Neuronal stem cell (in vitro differentiated cells): ENCODE results near the gene EIF4H.

Experiments used
- DNase-seq: peaks from one replicate; pipeline ENCODE4 v3.0.0-alpha.2; 2013; ENCODE audit warnings: low spot score
- H2AFZ ChIP-seq: one replicate; pipeline ENCODE4 v1.6.1; 2013; ENCODE audit warnings: mild to moderate bottlenecking, low read length, inconsistent platforms
- H2AK5ac ChIP-seq: 2 replicates; pipeline ENCODE4 v1.6.1; 2013; ENCODE audit warnings: low read depth, mild to moderate bottlenecking, inconsistent platforms, low read length, moderate library complexity, mixed read lengths
- H2BK120ac ChIP-seq: 2 replicates; pipeline ENCODE4 v1.6.1; 2013; ENCODE audit warnings: low read depth, mild to moderate bottlenecking, inconsistent platforms, low read length, moderate library complexity, mixed read lengths
- H2BK12ac ChIP-seq: one replicate; pipeline ENCODE4 v1.6.1; 2013; ENCODE audit warnings: low read length, inconsistent platforms
- H2BK15ac ChIP-seq: 2 replicates; pipeline ENCODE4 v1.6.1; 2013; ENCODE audit warnings: mild to moderate bottlenecking, low read length, inconsistent platforms, mixed read lengths
- H2BK5ac ChIP-seq: one replicate; pipeline ENCODE4 v1.6.1; 2013; ENCODE audit warnings: inconsistent platforms, mild to moderate bottlenecking, low read length, moderate library complexity
- H3K14ac ChIP-seq: one replicate; pipeline ENCODE4 v1.6.1; 2013; ENCODE audit warnings: low read length, inconsistent platforms
- H3K18ac ChIP-seq: 2 replicates; pipeline ENCODE4 v1.6.1; 2013; ENCODE audit warnings: low read length, inconsistent platforms
- H3K23ac ChIP-seq: 2 replicates; pipeline ENCODE4 v1.6.1; 2013; ENCODE audit warnings: low read depth, mild to moderate bottlenecking, mixed read lengths, low read length, inconsistent platforms; ENCODE audit not compliant: poor library complexity
- H3K27ac ChIP-seq: replicated peaks from 3 replicates; pipeline ENCODE4 v1.5.1; 2013; ENCODE audit warnings: low read length, inconsistent platforms
- H3K27me3 ChIP-seq, 3 experiments: 2 replicates each; pipeline ENCODE4 v1.6.1; 2013; ENCODE audit warnings: low read length in 3 of 3, mild to moderate bottlenecking in 2 of 3, inconsistent platforms in 1 of 3, low read depth in 1 of 3, mixed read lengths in 1 of 3, moderate library complexity in 1 of 3; ENCODE audit not compliant: control insufficient read depth in 3 of 3, insufficient read depth in 3 of 3
- H3K36me3 ChIP-seq, 2 donors: replicated peaks in 1 of 2; 2 replicates each; pipeline ENCODE4 v1.6.1; 2013; ENCODE audit warnings: low read length in 2 of 2; ENCODE audit not compliant: control insufficient read depth in 2 of 2, insufficient read depth in 2 of 2
- H3K4ac ChIP-seq: 2 replicates; pipeline ENCODE4 v1.6.1; 2013; ENCODE audit warnings: inconsistent platforms, mild to moderate bottlenecking, low read length, moderate library complexity
- H3K4me1 ChIP-seq, 2 donors: 1 replicate in 1 of 2; 2 replicates in 1 of 2; pipeline ENCODE4 v1.6.1; 2013; ENCODE audit warnings: low read length in 2 of 2, low read depth in 1 of 2; ENCODE audit not compliant: control insufficient read depth in 2 of 2, insufficient read depth in 1 of 2
- H3K4me2 ChIP-seq: one replicate; pipeline ENCODE4 v1.6.1; 2013; ENCODE audit warnings: mild to moderate bottlenecking, low read length, inconsistent platforms; ENCODE audit not compliant: insufficient read depth, poor library complexity, severe bottlenecking
- H3K4me3 ChIP-seq, 2 donors: 2 replicates each; pipeline ENCODE4 v1.5.1; 2013; ENCODE audit warnings: low read length in 2 of 2, mild to moderate bottlenecking in 2 of 2, inconsistent platforms in 1 of 2, moderate library complexity in 1 of 2
- H3K79me1 ChIP-seq: one replicate; pipeline ENCODE4 v1.6.1; 2013; ENCODE audit warnings: low read depth, mild to moderate bottlenecking, inconsistent platforms, low read length, moderate library complexity
- H3K9ac ChIP-seq: one replicate; pipeline ENCODE4 v1.6.1; 2013; ENCODE audit warnings: mild to moderate bottlenecking, low read depth, low read length, inconsistent platforms; ENCODE audit not compliant: poor library complexity
- H3K9me3 ChIP-seq, 2 donors: replicated peaks in 1 of 2; 2 replicates each; pipeline versions ENCODE3 to v1.6.1; 2013; ENCODE audit warnings: low read length in 2 of 2, mild to moderate bottlenecking in 2 of 2, inconsistent platforms in 1 of 2, low read depth in 1 of 2, mixed read lengths in 1 of 2, moderate library complexity in 1 of 2; ENCODE audit not compliant: control insufficient read depth in 2 of 2, insufficient read depth in 1 of 2
- H4K8ac ChIP-seq: one replicate; pipeline ENCODE4 v1.6.1; 2013; ENCODE audit warnings: low read depth, mild to moderate bottlenecking, inconsistent platforms, low read length, moderate library complexity
- H4K91ac ChIP-seq: one replicate; pipeline ENCODE4 v1.6.1; 2013; ENCODE audit warnings: low read length, low read depth, mild to moderate bottlenecking, inconsistent platforms; ENCODE audit not compliant: poor library complexity
- WGBS, 2 donors: extraction: QIAGEN DNeasy Blood & Tissue Kit; methylation state at CpG; one replicate each; pipeline ENCODE4 v1.1.7; 2013; ENCODE audit warnings: missing lambda C conversion rate in 2 of 2, mixed read lengths in 1 of 2; ENCODE audit not compliant: insufficient read length in 2 of 2, insufficient replicate concordance in 1 of 2; ENCODE audit errors: extremely low coverage in 2 of 2; 5-methylcytosine and 5-hydroxymethylcytosine counted together

EIF4H gene

GRCh38 chr7:74174606-74175082, 488 bp downstream of the EIF4H start:
- H4K91ac ChIP-seq, result no peak overlapping the region
- H3K18ac ChIP-seq, result peak overlapping the region; percentile 95
- H3K14ac ChIP-seq, result peak overlapping the region; percentile 9
- no peak overlapping the region for H4K8ac ChIP-seq
- peak overlapping the region; percentile 97 for H2AFZ ChIP-seq
- peak; percentile 24 for DNase-seq
- H2AK5ac ChIP-seq, result peak overlapping the region; percentile 83
- H3K36me3 ChIP-seq, result peaks cover 2 to 42% of the 10 kb centered on the region in 2 donors
- no peak overlapping the region for H2BK12ac ChIP-seq
- no peaks in the 10 kb centered on the region for H3K9me3 ChIP-seq
- no peaks in the 10 kb centered on the region for H3K27me3 ChIP-seq
- H3K23ac ChIP-seq, result peak overlapping the region; percentile 96
- no peak overlapping the region for H3K4ac ChIP-seq
- H3K27ac ChIP-seq, result peak overlapping the region; percentile 58
- H2BK5ac ChIP-seq, result peak overlapping the region; percentile 89
- H3K4me1 ChIP-seq, result peaks cover 6 to 21% of the 10 kb centered on the region in 2 donors
- H3K79me1 ChIP-seq, result peaks cover 2% of the 10 kb centered on the region
- H3K9ac ChIP-seq, result peak overlapping the region; percentile 99
- peak overlapping the region; percentile 61 for H3K4me2 ChIP-seq
- no peak overlapping the region for H2BK120ac ChIP-seq
- WGBS, 2 donors, result no CpG with 5 or more reads among the region's 43 CpGs
- no peak overlapping the region for H2BK15ac ChIP-seq
- H3K4me3 ChIP-seq, result peak overlapping the region; percentile 88 to 100

GRCh38 chr7:74175340-74175739, 1.2 kb downstream of the EIF4H start:
- Histone ChIP-seq H2BK5ac (no peak overlapping the region), H3K27ac (no peak overlapping the region), H4K8ac (no peak overlapping the region), H3K79me1 (peaks cover 2% of the 10 kb centered on the region), H3K9ac (no peak overlapping the region), H2BK120ac (no peak overlapping the region), H3K4me2 (peak overlapping the region; percentile 38), H3K4me3 (peak overlapping the region; percentile 72 to 88), H2BK12ac (no peak overlapping the region), H3K9me3 (no peaks in the 10 kb centered on the region), H3K27me3 (no peaks in the 10 kb centered on the region), H2AFZ (no peak overlapping the region), H3K36me3 (peaks cover 2 to 49% of the 10 kb centered on the region in 2 donors), H3K4me1 (peaks cover 6 to 21% of the 10 kb centered on the region in 2 donors), H3K18ac (no peak overlapping the region), H2BK15ac (no peak overlapping the region), H4K91ac (no peak overlapping the region), H3K4ac (no peak overlapping the region), H2AK5ac (no peak overlapping the region), H3K23ac (no peak overlapping the region), H3K14ac (no peak overlapping the region)
- no peak for DNase-seq
- WGBS, 2 donors, result no CpG with 5 or more reads among the region's 6 CpGs

GRCh38 chr7:74176555-74176954, 2.4 kb downstream of the EIF4H start:
- H2BK12ac ChIP-seq, result no peak overlapping the region
- peaks cover 6 to 21% of the 10 kb centered on the region in 2 donors for H3K4me1 ChIP-seq
- H3K4me2 ChIP-seq, result no peak overlapping the region
- no peak overlapping the region for H3K18ac ChIP-seq
- no peak overlapping the region for H3K23ac ChIP-seq
- H2BK120ac ChIP-seq, result no peak overlapping the region
- H3K79me1 ChIP-seq, result peaks cover 3% of the 10 kb centered on the region
- H2BK15ac ChIP-seq, result no peak overlapping the region
- no peak overlapping the region for H2AFZ ChIP-seq
- WGBS, 2 donors, result no CpG with 5 or more reads among the region's 3 CpGs
- peaks cover 2 to 61% of the 10 kb centered on the region in 2 donors for H3K36me3 ChIP-seq
- DNase-seq, result no peak
- H3K4me3 ChIP-seq, result no peak overlapping the region
- H3K27me3 ChIP-seq, result no peaks in the 10 kb centered on the region
- no peak overlapping the region for H4K8ac ChIP-seq
- H2AK5ac ChIP-seq, result no peak overlapping the region
- no peak overlapping the region for H3K9ac ChIP-seq
- no peak overlapping the region for H2BK5ac ChIP-seq
- no peak overlapping the region for H3K14ac ChIP-seq
- no peaks in the 10 kb centered on the region for H3K9me3 ChIP-seq
- no peak overlapping the region for H3K27ac ChIP-seq
- H4K91ac ChIP-seq, result no peak overlapping the region
- H3K4ac ChIP-seq, result no peak overlapping the region

GRCh38 chr7:74178632-74179031, 4.5 kb downstream of the EIF4H start:
- Histone ChIP-seq H3K18ac (no peak overlapping the region), H2BK12ac (no peak overlapping the region), H2BK5ac (no peak overlapping the region), H3K4ac (no peak overlapping the region), H3K23ac (no peak overlapping the region), H3K27ac (no peak overlapping the region), H2BK120ac (no peak overlapping the region), H3K4me3 (no peak overlapping the region), H3K9me3 (no peaks in the 10 kb centered on the region), H4K91ac (no peak overlapping the region), H3K79me1 (peaks cover 6% of the 10 kb centered on the region), H3K9ac (no peak overlapping the region), H3K14ac (no peak overlapping the region), H2BK15ac (no peak overlapping the region), H3K36me3 (peaks cover 5 to 82% of the 10 kb centered on the region in 2 donors), H3K27me3 (no peaks in the 10 kb centered on the region), H3K4me1 (peaks cover 5 to 16% of the 10 kb centered on the region in 2 donors), H2AK5ac (no peak overlapping the region), H3K4me2 (no peak overlapping the region), H2AFZ (no peak overlapping the region), H4K8ac (no peak overlapping the region)
- no peak for DNase-seq
- no CpG with 5 or more reads among the region's 9 CpGs for WGBS, 2 donors
